HG02885 (cell line): Measurements from ENCODE around the gene TRAF4.
"Not testable (repeated sequence)": the region's sequence is repeated elsewhere in the genome, so short reads cannot be mapped to it uniquely, and the experiment has no call there.

Experiments
- ATAC-seq: cut with Tn5 transposase; IDR thresholded peaks from one replicate; pipeline ENCODE4 v1.9.1; 2021; ENCODE audit warnings: mild to moderate bottlenecking; ENCODE audit not compliant: unreplicated experiment, poor library complexity

The TRAF4 gene

GRCh38 chr17:28712705-28713415 is 31.0 kb upstream of the TRAF4 start:
- ATAC-seq, result no peak

- ATAC-seq, result no peak
These were observed 29.5 kb upstream of the TRAF4 start for GRCh38 chr17:28714281-28714680.

GRCh38 chr17:28715217-28715616 is 28.6 kb upstream of the TRAF4 start:
- no peak for ATAC-seq

GRCh38 chr17:28716740-28717577 is 26.9 kb upstream of the TRAF4 start:
- ATAC-seq, result no peak

DNA sequence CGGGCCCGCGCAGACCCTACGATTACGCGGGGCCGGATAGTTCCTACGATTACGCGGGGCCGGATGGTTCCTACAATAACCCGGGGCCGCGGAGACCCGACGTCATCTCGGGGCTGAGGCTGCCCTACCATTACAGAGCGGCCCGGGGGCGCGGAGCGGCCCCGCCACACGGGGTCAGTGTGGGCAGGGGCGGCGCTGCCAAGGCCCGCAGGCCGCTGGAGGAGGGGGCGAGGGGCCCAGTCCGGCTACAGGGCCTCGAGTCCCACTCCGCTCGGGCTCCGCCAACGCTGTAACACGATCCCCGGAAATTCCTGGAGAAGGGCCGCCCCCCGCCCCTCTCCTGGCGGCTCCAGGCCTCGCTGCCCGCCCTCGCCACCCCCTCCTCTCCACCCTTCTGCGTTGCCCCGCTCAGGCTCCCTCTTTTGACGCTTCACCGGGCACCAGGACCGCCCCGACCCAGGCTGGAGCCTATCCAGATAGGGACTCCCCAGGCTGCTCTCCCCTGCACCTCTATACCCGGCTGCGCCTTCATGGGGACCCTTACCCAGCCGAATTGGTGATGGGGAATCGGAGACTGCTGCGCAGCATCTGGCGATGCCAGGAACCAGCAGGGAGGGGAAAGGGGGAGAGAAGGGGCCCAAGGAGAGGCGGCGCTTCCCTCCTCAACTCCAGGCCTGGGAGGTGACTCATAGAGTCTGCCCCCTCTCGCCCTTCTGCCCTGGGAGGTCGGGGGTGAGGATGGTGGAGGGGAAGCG is 26.1 kb upstream of the TRAF4 start, which contains the start of gene RAB34:
Gene RAB34 (minus strand): TSS at position 291 of the 755 bp plus-strand sequence. CDS start 602 bp downstream, outside the sequence.
- ATAC-seq, result no peak

GRCh38 chr17:28718333-28719020 is 25.3 kb upstream of the TRAF4 start:
- ATAC-seq, result no peak

- no peak for ATAC-seq
These were observed 24.8 kb upstream of the TRAF4 start for GRCh38 chr17:28719021-28719433.

- ATAC-seq, result no peak
These were observed 23.4 kb upstream of the TRAF4 start for GRCh38 chr17:28720247-28720996.

GRCh38 chr17:28720997-28721329 is 22.8 kb upstream of the TRAF4 start:
- not testable (repeated sequence) for ATAC-seq

- ATAC-seq, result no peak
These were observed 21.2 kb upstream of the TRAF4 start for GRCh38 chr17:28722417-28723158.

GRCh38 chr17:28723159-28723835 is 20.5 kb upstream of the TRAF4 start:
- ATAC-seq, result no peak

DNA sequence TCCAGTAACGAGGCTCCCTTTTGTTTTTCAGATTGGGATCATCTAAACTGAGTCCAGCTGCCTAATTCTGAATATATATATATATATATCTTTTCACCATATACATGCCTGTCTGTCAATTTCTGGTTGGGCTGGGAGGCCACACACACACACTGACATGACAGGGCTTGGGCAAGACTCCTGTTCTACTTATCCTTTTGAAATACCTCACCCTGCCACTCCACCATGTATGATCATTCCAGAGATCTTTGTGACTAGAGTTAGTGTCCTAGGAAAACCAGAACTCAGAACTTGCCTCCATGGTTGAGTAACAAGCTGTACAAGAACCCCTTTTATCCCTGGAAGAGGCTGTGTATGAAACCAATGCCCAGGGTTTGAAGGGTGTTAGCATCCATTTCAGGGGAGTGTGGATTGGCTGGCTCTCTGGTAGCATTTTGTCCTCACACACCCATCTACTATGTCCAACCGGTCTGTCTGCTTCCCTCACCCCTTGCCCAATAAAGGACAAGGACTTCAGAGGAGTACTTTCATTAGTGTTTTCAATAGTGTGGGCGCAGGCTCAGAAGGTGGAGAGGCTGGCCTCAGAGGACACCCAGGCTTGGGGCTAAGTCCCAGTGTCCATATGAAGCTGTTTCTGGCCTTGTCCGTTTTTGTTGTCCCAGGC is 19.8 kb upstream of the TRAF4 start:
- ATAC-seq, result not testable (repeated sequence)

DNA sequence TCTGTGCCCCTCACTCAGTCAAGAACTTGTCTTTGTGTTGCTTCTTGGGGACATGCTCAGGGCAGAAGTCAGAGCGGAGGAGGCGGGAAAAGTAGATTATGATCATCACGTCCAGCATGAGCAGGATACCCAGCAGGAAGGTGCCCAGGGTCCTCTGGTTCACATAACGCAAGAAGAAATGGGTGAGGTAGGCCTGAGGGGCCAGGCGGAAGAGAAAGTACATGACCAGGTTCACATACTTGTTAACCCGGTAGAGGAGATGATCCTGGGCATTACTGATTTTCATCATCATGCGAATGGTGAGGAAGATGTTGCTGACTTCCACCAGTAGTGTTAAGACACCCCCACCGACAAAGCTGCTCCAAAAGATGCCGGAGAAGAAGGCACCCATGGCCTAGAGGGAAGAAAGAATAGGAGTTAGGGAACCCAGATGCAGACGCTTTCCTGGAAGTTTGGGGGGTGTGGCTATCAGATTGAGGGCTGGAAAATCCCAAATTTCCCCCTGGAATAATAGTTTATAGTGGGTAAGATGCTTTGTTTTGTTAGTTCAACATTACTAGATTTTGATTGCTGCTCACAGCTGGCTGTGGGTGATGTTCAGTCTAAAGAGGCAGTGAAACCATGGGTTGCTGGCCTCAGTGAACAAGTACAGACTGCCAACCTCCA is 19.2 kb upstream of the TRAF4 start:
- ATAC-seq, result no peak

GRCh38 chr17:28725166-28725659 is 18.6 kb upstream of the TRAF4 start:
- no peak for ATAC-seq

- ATAC-seq, result peak; percentile 0
These were observed 18.1 kb upstream of the TRAF4 start for GRCh38 chr17:28725660-28726225.

DNA sequence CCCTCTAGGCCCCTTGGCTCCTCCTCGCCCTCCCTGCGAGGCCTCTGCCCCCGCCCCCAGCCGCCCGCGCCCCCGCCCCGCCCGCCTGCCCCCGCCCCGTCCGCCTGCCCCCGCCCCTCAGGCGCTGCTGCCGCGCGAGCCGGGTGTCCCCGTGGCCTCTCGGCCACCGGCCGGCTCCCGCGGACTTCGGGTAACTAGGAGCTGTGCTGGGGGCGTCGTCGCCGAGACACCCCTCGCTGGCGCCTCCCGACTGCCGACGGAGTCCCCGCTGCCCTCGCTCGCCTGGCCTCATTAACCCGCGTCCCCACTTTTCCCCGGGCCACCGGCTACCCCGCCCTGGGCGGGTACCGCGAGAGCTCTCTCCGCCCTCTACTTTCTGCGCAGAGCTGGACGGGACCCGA is 17.6 kb upstream of the TRAF4 start, which contains the start of gene TLCD1:
Gene TLCD1 (minus strand): TSS at position 8 of the 401 bp plus-strand sequence. CDS start 136 bp downstream, outside the sequence.
- ATAC-seq, result peak; percentile 10
